Measurements from ENCODE around the gene FAM43A. TPM values are rescaled to one million over a fixed set of nuclear protein-coding genes. Genes with fewer than 3 reads are reported as not detected.

FAM43A gene
- total RNA-seq, 1 donor from 2014 or later, result 27.2 TPM

GRCh38 chr3:194667363-194667762, 18.3 kb upstream of the FAM43A start:
- POLR2A ChIA-PET, result interaction anchor here (0.6 kb wide), 1 partner anchor 1263 kb away, joined by 6 read pairs; no protein-coding TSS in a partner anchor
- Mint-ChIP-seq H3K36me3 (ENCODE audit: low read depth) (peaks cover 74% of the 10 kb centered on the region), H3K4me3 (no peak overlapping the region), H3K27ac (no peak overlapping the region), H3K9me3 (no peaks in the 10 kb centered on the region), H3K27me3 (no peaks in the 10 kb centered on the region), H3K4me1 (peaks cover 17% of the 10 kb centered on the region)
- no peak for TF ChIP-seq CTCF (IDR thresholded peaks at IDR 0.05)
- DNase-seq (no peak), ATAC-seq (ENCODE audit: low read depth) (no peak)
- intact Hi-C loops (cut with micrococcal nuclease), result no loop called here
- CTCF ChIA-PET, result no interaction called here

GRCh38 chr3:194671511-194671899, 14.2 kb upstream of the FAM43A start:
- H3K27ac Mint-ChIP-seq, result peak overlapping the region; percentile 99
- peaks cover 22% of the 10 kb centered on the region for H3K4me1 Mint-ChIP-seq
- TF ChIP-seq CTCF (IDR thresholded peaks at IDR 0.05), result peak; percentile 35
- no peaks in the 10 kb centered on the region for H3K9me3 Mint-ChIP-seq
- peaks cover 43% of the 10 kb centered on the region for H3K36me3 Mint-ChIP-seq (ENCODE audit: low read depth)
- ChIA-PET POLR2A (interaction anchor here (0.6 to 5.6 kb wide), 13 partner anchors 13 to 1894 kb away, joined by 3 to 127 read pairs (median 5); partner anchors contain the start of genes ACAP2, FAM43A, PPP1R2 and XXYLT1), CTCF (interaction anchor here (0.7 to 4.2 kb wide), 25 partner anchors 10 to 851 kb away, joined by 3 to 88 read pairs (median 4); partner anchors contain the start of genes FAM43A and XXYLT1)
- intact Hi-C loops (cut with micrococcal nuclease), result loop anchor here (1.0 to 2.0 kb wide), 2 partner anchors 283 to 851 kb away; no protein-coding TSS in a partner anchor
- no peak for DNase-seq
- peak overlapping the region; percentile 99 for H3K4me3 Mint-ChIP-seq
- peak; percentile 20 for ATAC-seq (ENCODE audit: low read depth)
- H3K27me3 Mint-ChIP-seq, result peaks cover 4% of the 10 kb centered on the region

DNA sequence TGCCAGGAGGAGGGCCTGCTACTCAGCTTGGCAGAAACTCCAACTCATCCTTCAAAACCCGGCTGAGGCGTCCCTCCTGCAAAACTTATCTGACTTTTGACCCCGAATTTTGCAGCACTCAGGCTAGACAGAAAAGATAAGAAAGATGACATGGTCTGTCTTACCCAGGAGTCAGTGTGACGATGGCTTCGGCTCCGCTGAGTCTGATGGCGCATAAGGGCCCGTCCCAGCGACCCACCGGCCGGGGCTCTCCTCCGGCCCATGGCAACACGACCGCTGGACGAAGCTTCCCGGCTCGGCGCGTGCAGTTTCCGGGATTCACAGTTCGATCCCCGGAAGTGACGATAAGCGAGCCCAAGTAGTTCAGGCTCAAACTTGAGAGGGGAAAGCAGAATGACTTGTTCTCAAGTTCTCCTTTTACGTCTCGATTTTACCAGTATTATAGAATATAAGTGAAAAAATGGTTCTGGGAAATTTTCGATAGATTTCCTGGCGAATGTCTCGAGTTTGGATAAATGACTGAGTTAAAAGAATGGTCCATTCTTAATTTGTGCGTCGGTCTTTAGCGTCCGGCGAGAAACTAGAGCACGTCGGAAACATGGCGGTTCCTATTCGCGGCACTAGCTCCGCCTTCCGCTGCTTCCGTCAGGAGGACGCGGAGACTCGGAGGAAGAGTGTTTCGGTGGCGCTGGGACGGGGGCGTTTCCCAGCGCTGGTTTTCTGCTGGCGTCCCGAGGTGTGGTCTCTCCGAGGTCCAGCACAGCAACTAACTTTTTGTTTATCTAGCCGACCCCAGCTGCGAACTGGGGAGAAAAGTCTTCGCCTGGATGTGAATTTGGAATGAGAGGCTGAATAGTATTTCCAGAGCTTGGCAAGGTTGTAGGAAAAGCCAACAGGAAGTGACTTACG, 13.5 kb upstream of the FAM43A start, which contains the start of gene LSG1:
Gene LSG1, minus strand, starts transcription at position 292 of the 909 bp plus-strand sequence. Its CDS starts 29 bp downstream, at position 263.
- Mint-ChIP-seq H3K4me3 (peak within 1 kb of the TSS; percentile 99), H3K9me3 (no peaks in the 10 kb centered on the region), H3K27me3 (peaks cover 6% of the 10 kb centered on the region), H3K36me3 (ENCODE audit: low read depth) (peaks cover 38% of the 10 kb centered on the region), H3K27ac (peak within 1 kb of the TSS; percentile 99), H3K4me1 (peaks cover 22% of the 10 kb centered on the region)
- CTCF ChIA-PET, result interaction anchor here (0.7 to 4.2 kb wide), 23 partner anchors 10 to 850 kb away, joined by 3 to 88 read pairs (median 5); partner anchors contain the start of genes FAM43A and XXYLT1
- DNase-seq (peak; percentile 80), ATAC-seq (ENCODE audit: low read depth) (peak; percentile 94)
- no peak for TF ChIP-seq CTCF (IDR thresholded peaks at IDR 0.05)
- intact Hi-C loops (cut with micrococcal nuclease), result loop anchor here (1.0 to 2.0 kb wide), 10 partner anchors 15 to 1235 kb away; partner anchors contain the start of genes ACAP2, PPP1R2, TMEM44 and XXYLT1
- POLR2A ChIA-PET, result interaction anchor here (0.6 to 5.6 kb wide), 26 partner anchors 11 to 1894 kb away, joined by 3 to 127 read pairs (median 4); partner anchors contain the start of genes ACAP2, FAM43A, PPP1R2 and XXYLT1

GRCh38 chr3:194672876-194673275, 12.8 kb upstream of the FAM43A start:
- H3K4me1 Mint-ChIP-seq, result peaks cover 19% of the 10 kb centered on the region
- ATAC-seq (ENCODE audit: low read depth), result no peak
- POLR2A ChIA-PET, result interaction anchor here (0.7 to 5.6 kb wide), 16 partner anchors 12 to 1234 kb away, joined by 3 to 127 read pairs (median 6); partner anchors contain the start of genes FAM43A, PPP1R2 and XXYLT1

More at GRCh38 chr3:194672876-194673275, 12.8 kb upstream of the FAM43A start:
- H3K27ac Mint-ChIP-seq, result peak overlapping the region; percentile 99
- H3K9me3 Mint-ChIP-seq, result no peaks in the 10 kb centered on the region
- peaks cover 6% of the 10 kb centered on the region for H3K27me3 Mint-ChIP-seq
- peaks cover 33% of the 10 kb centered on the region for H3K36me3 Mint-ChIP-seq (ENCODE audit: low read depth)
- intact Hi-C loops (cut with micrococcal nuclease), result loop anchor here (1.0 to 2.0 kb wide), 8 partner anchors 14 to 1234 kb away; partner anchors contain the start of genes ACAP2, PPP1R2, TMEM44 and XXYLT1
- peak overlapping the region; percentile 99 for H3K4me3 Mint-ChIP-seq
- TF ChIP-seq CTCF (IDR thresholded peaks at IDR 0.05), result no peak
- no peak for DNase-seq
- CTCF ChIA-PET, result interaction anchor here (1.0 to 4.2 kb wide), 9 partner anchors 10 to 769 kb away, joined by 3 to 88 read pairs (median 24); partner anchors contain the start of genes FAM43A and XXYLT1
